Left renal cortex interstitium (tissue), 4 donors: Measurements from ENCODE around the gene KCNK7. TPM values are rescaled to one million over a fixed set of nuclear protein-coding genes. Genes with fewer than 3 reads are reported as not detected.

Experiments used
- polyA plus RNA-seq, 4 donors: library from polyadenylated mRNA; unstranded; fragments of 120-200 nt; gene quantifications; one replicate each; pipeline ENCODE4 v1.2.1, GENCODE V29; 2013; ENCODE audit not compliant: insufficient read length in 4 of 4

Gene KCNK7
- polyA plus RNA-seq, 4 donors: 0.14 to 0.34 (median 0.21) TPM; not detected in 1

Other genes starting within 250 kb of the KCNK7 start
- under 1 TPM; 0.55 to 0.90 (median 0.86) TPM for gene TIGD3, start 241.0 kb downstream of the KCNK7 start, polyA plus RNA-seq
- 10 to 100 TPM in 1 of 4 donors, 1 to 10 TPM in 3; 4.0 to 10.5 (median 7.1) TPM for gene SLC25A45, start 213.2 kb downstream of the KCNK7 start, polyA plus RNA-seq
- 10 to 100 TPM; 14.5 to 24.4 (median 22.2) TPM for gene FRMD8, start 209.2 kb downstream of the KCNK7 start, polyA plus RNA-seq
- gene NEAT1, start 173.0 kb downstream of the KCNK7 start, polyA plus RNA-seq: 100 to 1,000 TPM in 3 of 4 donors, 10 to 100 TPM in 1; 71.3 to 336 (median 211) TPM
- 1,000 to 10,000 TPM in 2 of 4 donors, 100 to 1,000 TPM in 2; 299 to 1,150 (median 876) TPM for gene MALAT1, start 96.8 kb downstream of the KCNK7 start, polyA plus RNA-seq
- gene SCYL1, start 70.7 kb downstream of the KCNK7 start, polyA plus RNA-seq: 10 to 100 TPM; 63.1 to 86.0 (median 75.2) TPM
- gene LTBP3, start 37.4 kb downstream of the KCNK7 start, polyA plus RNA-seq: 100 to 1,000 TPM in 3 of 4 donors, 10 to 100 TPM in 1; 93.0 to 182 (median 140) TPM
- 10 to 100 TPM; 45.3 to 69.4 (median 59.0) TPM for gene ZNRD2, start 25.3 kb downstream of the KCNK7 start, polyA plus RNA-seq
- gene FAM89B, start 23.3 kb downstream of the KCNK7 start, polyA plus RNA-seq: 10 to 100 TPM; 20.1 to 41.3 (median 29.2) TPM
- gene EHBP1L1, start 19.7 kb downstream of the KCNK7 start, polyA plus RNA-seq: 10 to 100 TPM in 3 of 4 donors, 1 to 10 TPM in 1; 9.4 to 23.3 (median 16.2) TPM
- gene MAP3K11, start 18.4 kb upstream of the KCNK7 start, polyA plus RNA-seq: 10 to 100 TPM; 35.2 to 54.0 (median 45.5) TPM
- gene PCNX3, start 20.0 kb upstream of the KCNK7 start, polyA plus RNA-seq: 10 to 100 TPM; 22.4 to 43.0 (median 34.9) TPM
- gene SIPA1, start 42.3 kb upstream of the KCNK7 start, polyA plus RNA-seq: 10 to 100 TPM; 23.2 to 46.3 (median 31.4) TPM
- 10 to 100 TPM; 45.0 to 63.4 (median 56.9) TPM for gene RELA, start 67.1 kb upstream of the KCNK7 start, polyA plus RNA-seq
- 10 to 100 TPM; 68.5 to 80.9 (median 80.1) TPM for gene KAT5, start 116.5 kb upstream of the KCNK7 start, polyA plus RNA-seq
- gene RNASEH2C, start 125.0 kb upstream of the KCNK7 start, polyA plus RNA-seq: 10 to 100 TPM; 31.9 to 62.5 (median 53.3) TPM
- 10 to 100 TPM in 1 of 4 donors, 1 to 10 TPM in 3; 6.0 to 11.8 (median 8.5) TPM for gene AP5B1, start 185.2 kb upstream of the KCNK7 start, polyA plus RNA-seq
- gene OVOL1, start 191.3 kb upstream of the KCNK7 start, polyA plus RNA-seq: 10 to 100 TPM in 3 of 4 donors, 1 to 10 TPM in 1; 9.2 to 16.6 (median 13.4) TPM
- gene SNX32, start 238.2 kb upstream of the KCNK7 start, polyA plus RNA-seq: 1 to 10 TPM; 1.4 to 4.9 (median 2.5) TPM